IMR-90 (cell line): ENCODE measurements around the gene APMAP.

ENCODE experiments used
- BHLHE40 ChIP-seq: fragments of 150-350 bp; IDR thresholded peaks from 2 replicates; pipeline ENCODE4 v1.6.1; 2016; ENCODE audit warnings: mild to moderate bottlenecking, low read depth, low read length
- CEBPB ChIP-seq: IDR thresholded peaks from 2 replicates; pipeline ENCODE4 v1.6.1; 2012; ENCODE audit warnings: low read depth, low read length, improper control_type of control experiment
- NFE2L2 ChIP-seq: fragments of 150-350 bp; IDR thresholded peaks from 2 replicates; pipeline ENCODE4 v1.6.1; 2016; ENCODE audit warnings: low read depth, mild to moderate bottlenecking, low read length
- POLR2A ChIP-seq: IDR thresholded peaks from 2 replicates; pipeline ENCODE4 v1.6.1; 2012; ENCODE audit warnings: mild to moderate bottlenecking, low read depth, low read length
- RAD21 ChIP-seq: IDR thresholded peaks from 2 replicates; pipeline ENCODE4 v1.6.1; 2012; ENCODE audit warnings: low read length, improper control_type of control experiment
- RCOR1 ChIP-seq: IDR thresholded peaks from 2 replicates; pipeline ENCODE4 v1.6.1; 2012; ENCODE audit warnings: mild to moderate bottlenecking, low read length, improper control_type of control experiment; ENCODE audit not compliant: insufficient replicate concordance
- RFX5 ChIP-seq: IDR thresholded peaks from 2 replicates; pipeline ENCODE4 v1.8.0; 2012; ENCODE audit warnings: low read depth, mild to moderate bottlenecking, low read length, moderate library complexity
- TF ChIP-seq, protein P1 (sequence below): conservative IDR thresholded peaks from 2 replicates; pipeline ENCODE4 v1.5.1; 2012; ENCODE audit warnings: mild to moderate bottlenecking, low read depth, low read length, improper control_type of control experiment
- TF ChIP-seq, protein P2 (sequence below): fragments of 150-350 bp; IDR thresholded peaks from 2 replicates; pipeline ENCODE4 v1.6.1; 2017; ENCODE audit warnings: mild to moderate bottlenecking, antibody characterized with exemption, low read length, low read depth

DNA sequence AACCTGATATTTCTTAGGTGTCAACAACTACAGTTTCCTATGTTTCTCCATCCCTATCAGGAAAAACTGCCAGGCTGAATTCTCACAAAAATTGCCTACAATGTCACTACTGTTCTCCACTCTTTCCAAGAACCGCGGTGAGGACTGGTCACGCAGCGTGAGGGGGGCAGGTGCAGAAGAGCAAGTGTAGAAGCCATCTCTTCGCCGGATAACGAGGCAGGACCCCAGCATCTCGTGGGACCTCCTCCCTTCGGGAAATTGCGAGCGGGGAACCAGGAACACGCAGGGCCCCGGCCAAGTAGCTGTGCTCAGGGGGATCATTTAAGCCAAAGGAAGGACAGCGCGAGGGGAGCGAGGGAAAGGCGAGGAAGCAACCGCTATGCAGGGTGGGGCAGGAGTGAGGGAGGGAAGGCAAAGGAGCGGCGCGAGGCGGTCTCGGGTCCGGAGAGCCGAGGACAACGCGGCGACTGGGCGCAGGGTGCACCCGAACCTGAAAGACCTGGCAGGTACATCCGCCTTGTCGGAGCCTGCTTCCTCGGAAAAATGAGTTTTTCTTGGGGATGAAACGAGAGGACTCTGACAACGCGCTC is 559 bp downstream of the APMAP start:
- TF ChIP-seq, protein P1, sequence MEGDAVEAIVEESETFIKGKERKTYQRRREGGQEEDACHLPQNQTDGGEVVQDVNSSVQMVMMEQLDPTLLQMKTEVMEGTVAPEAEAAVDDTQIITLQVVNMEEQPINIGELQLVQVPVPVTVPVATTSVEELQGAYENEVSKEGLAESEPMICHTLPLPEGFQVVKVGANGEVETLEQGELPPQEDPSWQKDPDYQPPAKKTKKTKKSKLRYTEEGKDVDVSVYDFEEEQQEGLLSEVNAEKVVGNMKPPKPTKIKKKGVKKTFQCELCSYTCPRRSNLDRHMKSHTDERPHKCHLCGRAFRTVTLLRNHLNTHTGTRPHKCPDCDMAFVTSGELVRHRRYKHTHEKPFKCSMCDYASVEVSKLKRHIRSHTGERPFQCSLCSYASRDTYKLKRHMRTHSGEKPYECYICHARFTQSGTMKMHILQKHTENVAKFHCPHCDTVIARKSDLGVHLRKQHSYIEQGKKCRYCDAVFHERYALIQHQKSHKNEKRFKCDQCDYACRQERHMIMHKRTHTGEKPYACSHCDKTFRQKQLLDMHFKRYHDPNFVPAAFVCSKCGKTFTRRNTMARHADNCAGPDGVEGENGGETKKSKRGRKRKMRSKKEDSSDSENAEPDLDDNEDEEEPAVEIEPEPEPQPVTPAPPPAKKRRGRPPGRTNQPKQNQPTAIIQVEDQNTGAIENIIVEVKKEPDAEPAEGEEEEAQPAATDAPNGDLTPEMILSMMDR = no peak
- no peak for TF ChIP-seq RFX5
- no peak for TF ChIP-seq CEBPB
- TF ChIP-seq POLR2A = no peak
- no peak for TF ChIP-seq BHLHE40
- TF ChIP-seq NFE2L2 = no peak
- TF ChIP-seq, protein P2, sequence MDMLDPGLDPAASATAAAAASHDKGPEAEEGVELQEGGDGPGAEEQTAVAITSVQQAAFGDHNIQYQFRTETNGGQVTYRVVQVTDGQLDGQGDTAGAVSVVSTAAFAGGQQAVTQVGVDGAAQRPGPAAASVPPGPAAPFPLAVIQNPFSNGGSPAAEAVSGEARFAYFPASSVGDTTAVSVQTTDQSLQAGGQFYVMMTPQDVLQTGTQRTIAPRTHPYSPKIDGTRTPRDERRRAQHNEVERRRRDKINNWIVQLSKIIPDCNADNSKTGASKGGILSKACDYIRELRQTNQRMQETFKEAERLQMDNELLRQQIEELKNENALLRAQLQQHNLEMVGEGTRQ = no peak
- TF ChIP-seq RAD21 = no peak
- TF ChIP-seq RCOR1 = no peak
